CD4-positive, alpha-beta T cell treated with Interleukin-15 for 1 hour (primary cell): ENCODE measurements around the gene ATP2B3.

Source experiments
- DNase-seq: peaks from one replicate; pipeline ENCODE4 v3.0.0-alpha.2; 2020

The ATP2B3 gene

GRCh38 chrX:153539171-153539978 is 21.9 kb downstream of the ATP2B3 start:
- peak; percentile 53 for DNase-seq

GRCh38 chrX:153539979-153540358 is 22.5 kb downstream of the ATP2B3 start:
- no peak for DNase-seq

- DNase-seq = no peak
Measured at GRCh38 chrX:153544727-153545126, 27.3 kb downstream of the ATP2B3 start.

DNA sequence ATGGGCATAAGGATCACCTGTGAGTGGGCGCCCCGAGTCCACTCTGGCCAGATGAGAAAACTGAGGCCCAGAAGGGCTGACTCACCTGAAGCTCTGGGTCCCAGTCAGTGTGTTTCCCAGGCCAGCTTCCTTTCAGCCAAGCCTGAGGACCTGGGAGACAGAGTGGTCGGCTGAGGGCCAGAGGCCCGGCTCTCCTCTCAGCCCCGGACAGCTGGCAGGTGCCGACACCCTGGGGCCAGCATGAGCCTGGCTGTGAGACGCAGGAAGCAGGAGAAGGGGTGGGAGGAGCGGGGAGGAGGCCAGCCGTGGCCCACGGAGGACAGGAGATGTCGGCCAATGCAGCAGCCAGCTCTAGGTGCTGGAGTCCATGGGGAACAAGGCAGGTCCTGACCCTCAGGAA is 28.9 kb downstream of the ATP2B3 start:
- no peak for DNase-seq

DNA sequence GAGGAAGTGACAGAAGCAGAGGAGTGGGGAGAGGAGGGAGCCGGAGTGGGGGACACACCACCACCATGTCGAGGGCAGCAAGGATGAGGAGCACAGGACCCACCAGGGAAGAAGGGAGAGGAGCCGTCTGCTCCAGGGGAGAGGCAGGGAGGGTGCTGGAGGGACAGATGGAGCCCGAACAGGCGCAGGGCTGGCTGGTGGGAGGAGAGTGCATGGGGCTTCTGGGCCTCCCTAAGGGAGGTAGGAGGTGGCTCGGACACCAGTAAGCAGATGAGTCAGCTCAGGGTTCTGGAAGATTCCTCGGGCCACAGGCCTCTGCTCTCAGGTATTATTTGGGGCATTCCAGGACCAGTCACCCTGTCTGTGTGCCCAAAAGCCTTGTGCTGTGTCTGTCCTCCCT is 29.8 kb downstream of the ATP2B3 start:
- DNase-seq = no peak

DNA sequence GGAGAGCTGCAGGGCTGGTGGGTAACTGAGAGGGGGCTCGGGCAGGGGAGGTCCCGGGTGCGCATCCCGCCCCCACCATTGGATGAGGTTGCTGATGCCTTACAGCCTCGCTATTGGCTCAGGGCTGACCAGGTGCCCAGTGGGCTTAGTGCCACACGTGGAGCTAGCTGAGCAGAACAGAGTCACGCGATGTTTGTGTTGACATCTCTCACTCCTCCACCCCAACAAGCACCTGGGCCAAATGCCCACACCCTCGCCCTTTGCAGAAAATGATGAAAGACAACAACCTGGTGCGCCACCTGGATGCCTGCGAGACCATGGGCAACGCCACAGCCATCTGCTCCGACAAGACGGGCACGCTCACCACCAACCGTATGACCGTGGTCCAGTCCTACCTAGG is 31.8 kb downstream of the ATP2B3 start:
- DNase-seq = no peak

DNA sequence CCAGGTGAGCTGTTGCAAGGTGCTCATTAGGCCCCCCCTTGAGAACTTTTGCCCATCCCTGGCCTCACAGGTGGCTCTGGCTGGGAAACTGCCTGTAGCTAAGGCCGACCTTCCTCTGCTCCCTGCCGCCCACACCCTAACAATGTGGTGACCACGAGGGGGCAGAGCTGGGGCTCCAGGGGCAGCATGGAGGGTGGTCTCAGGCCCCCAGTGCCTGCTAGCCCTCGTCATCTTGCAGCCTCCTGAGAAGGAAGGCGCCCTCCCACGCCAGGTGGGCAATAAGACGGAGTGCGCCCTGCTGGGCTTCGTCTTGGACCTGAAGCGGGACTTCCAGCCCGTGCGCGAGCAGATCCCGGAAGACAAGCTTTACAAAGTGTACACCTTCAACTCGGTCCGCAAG is 32.4 kb downstream of the ATP2B3 start:
- DNase-seq = no peak

GRCh38 chrX:153551135-153551534 is 33.7 kb downstream of the ATP2B3 start:
- no peak for DNase-seq

DNA sequence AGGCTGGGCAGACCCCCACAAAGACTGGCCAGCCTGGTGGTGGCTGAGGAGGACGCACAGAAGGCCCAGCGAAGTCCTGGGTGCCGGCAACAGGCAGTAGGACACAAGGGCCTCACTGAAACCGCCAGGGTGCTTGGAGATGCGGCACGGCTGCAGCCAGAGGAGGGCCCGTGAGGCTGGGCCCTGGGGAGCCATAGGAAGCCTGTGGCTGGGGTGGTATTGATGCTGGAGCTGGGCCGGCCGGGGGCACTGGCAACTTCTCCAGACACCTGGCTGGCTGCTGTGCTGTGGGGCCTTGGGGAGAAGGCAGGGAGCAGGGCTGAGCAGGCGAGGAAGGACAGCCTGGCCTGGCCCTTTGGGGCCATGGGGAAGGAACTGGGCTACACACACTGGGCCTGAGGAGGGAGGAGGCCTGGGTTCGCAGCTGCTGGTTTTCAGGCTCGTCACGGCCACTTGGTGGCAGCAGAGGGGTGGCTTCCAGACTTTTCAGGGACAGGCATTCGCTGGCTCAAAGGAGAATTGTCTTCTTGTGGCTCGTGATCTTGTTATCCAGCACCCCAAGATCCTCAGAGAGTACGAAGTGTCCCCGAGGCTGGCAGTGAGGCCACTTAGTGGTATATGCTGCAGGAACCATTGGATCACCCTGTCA is 37.2 kb downstream of the ATP2B3 start:
- peak; percentile 60 for DNase-seq

DNA sequence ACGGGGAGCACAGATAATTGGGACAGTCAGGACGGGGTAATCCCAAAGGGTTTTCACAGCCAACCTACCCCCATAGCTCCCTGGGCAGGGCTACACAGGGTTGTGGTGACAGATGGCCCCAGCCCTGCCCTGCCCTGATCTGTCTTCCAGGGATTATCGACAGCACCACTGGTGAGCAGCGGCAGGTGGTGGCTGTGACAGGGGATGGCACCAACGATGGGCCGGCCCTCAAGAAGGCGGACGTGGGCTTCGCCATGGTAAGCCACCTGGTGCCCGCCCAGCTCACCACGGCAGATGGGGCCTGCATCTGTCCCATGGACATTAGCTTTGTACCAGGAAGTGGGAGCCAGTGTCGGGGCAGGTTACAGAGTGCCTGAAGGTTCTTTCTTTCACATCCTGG is 39.3 kb downstream of the ATP2B3 start:
- no peak for DNase-seq

- no peak for DNase-seq
Measured at GRCh38 chrX:153557618-153558355, 40.3 kb downstream of the ATP2B3 start.

DNA sequence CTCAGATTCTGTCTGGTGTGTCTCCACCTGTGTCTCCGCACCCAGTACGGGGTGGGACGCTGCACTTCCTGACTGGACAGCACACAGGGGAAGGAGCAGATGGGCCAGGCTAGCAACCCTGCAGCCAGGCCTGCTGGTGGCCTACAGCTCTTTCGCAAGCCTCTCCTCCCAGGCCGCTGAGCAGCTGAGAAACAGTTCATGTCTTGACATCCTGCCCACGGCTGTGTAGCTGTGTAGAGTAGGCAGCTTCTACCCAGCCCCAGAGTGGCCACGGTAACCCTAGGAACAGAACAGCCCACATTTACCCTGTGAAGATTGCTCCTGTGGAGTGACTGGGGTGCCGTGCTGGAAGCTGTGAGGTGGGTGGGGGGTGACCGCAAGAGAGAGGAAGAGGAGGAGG is 42.6 kb downstream of the ATP2B3 start:
- no peak for DNase-seq

- no peak for DNase-seq
Measured at GRCh38 chrX:153560466-153560865, 43.0 kb downstream of the ATP2B3 start.

GRCh38 chrX:153561337-153561736 is 43.9 kb downstream of the ATP2B3 start:
- DNase-seq = no peak

GRCh38 chrX:153562546-153562945 is 45.1 kb downstream of the ATP2B3 start:
- DNase-seq = no peak

GRCh38 chrX:153564047-153564606 is 46.7 kb downstream of the ATP2B3 start:
- no peak for DNase-seq

- DNase-seq = no peak
Measured at GRCh38 chrX:153565996-153566580, 48.6 kb downstream of the ATP2B3 start.

DNA sequence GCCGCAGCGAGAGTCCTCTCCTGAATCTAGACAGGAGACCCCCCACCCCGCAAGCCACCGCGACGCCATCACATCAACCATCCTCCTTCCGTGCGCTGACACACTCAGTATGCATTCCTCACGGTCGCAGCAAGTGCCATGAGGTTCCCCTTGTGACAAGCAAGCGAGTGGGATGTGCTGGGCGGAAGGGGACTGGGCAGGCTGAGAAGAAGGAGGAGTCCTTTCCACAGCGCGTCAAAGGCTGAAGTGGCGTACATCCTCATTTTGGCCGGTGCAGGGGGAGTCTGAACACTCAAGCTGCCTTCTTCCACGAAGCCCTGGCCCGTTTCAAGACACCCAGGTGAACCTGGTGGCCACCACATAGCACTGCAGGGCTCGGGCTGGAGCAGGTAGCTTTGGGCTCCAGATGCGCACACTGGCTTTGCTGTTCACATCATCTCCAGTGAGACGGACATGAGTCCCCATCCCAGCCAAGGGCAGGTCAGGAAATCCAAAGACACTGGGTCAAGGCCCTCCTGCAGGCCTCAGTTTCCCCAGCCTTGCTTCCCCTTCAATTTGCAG is 51.1 kb downstream of the ATP2B3 start:
- no peak for DNase-seq

DNA sequence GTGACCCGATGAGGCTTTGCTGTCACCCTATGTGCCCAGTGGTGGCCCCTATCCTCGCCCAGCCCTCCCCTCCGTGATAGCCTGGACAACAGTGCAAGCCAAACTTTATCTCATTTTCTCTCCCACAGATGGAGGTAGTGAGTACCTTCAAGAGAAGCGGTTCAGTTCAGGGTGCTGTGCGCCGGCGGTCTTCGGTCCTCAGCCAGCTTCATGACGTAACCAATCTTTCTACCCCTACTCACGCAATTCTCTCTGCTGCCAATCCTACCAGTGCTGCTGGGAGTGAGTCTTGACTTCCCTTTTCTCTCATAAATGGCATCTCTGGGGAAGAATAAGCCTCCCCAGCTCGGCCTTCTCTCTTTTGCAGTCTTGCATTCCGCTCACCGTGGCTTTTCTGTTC is 52.0 kb downstream of the ATP2B3 start:
- no peak for DNase-seq

DNA sequence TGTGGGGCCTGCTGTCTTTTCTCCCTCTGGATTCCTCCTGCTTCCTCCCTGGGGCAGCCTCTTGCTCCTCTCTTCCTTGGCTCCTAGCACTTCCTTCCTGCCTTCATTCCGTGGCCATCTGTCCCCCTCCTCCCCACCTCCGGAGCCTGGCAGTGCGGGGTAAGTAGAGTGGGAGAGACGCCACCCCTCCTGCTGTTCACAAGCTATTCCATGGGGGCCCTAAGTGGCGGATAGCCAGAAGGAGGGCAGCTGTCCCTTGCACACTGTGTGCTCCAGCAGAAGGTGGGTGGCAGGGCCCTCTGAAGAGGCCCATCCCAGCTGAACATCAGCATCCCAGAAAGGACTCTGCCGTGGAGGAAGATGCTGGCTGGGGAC is 54.1 kb downstream of the ATP2B3 start:
- DNase-seq = no peak

- DNase-seq = no peak
Measured at GRCh38 chrX:153572601-153573000, 55.2 kb downstream of the ATP2B3 start.

DNA sequence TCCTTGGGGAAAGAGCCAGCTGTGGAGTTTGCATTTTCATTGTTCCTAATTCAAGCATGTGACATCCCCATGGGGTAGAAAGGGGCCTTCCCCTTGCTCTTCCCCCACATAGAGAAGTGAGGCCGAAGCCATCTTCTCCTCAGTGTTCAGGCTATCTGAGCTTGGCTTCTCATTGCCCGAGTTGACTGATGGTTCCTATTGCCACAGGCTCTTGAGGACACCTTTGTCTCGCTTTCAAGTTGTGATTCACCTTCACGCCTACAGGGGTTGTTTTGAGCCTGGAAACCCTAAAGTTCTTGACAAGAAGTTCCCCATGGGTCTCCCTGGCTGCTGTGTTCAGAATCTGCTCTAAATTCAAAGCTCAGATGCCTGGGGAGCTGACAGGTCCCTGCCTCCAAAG is 56.5 kb downstream of the ATP2B3 start:
- no peak for DNase-seq
